HG03521 (cell line): ENCODE results near the gene SNX32.

Experiments
- ATAC-seq: cut with Tn5 transposase; IDR thresholded peaks from one replicate; pipeline ENCODE4 v1.9.1; 2021; ENCODE audit warnings: mild to moderate bottlenecking, moderate library complexity; ENCODE audit not compliant: unreplicated experiment

Gene SNX32

GRCh38 chr11:65796726-65797601 lies 36.8 kb upstream of the SNX32 start:
- ATAC-seq, result no peak

DNA sequence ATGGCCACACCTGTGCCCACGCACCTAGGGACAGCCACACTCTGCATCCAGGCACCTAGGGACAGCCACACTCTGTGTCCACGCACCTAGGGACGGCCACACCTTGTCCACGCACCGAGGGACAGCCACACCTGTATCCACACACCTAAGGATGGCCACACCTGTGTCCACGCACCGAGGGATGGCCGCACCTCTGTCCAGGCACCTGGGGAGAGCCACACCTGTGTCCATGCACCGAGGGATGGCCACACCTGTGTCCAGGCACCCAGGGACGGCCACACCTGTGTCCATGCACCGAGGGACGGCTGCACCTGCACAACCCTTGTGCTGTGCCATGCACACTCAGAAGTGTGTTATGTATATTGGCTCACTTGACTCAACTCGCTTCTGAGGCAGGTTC lies 36.1 kb upstream of the SNX32 start:
- ATAC-seq, result no peak

GRCh38 chr11:65798882-65799281 lies 34.9 kb upstream of the SNX32 start:
- ATAC-seq, result no peak

DNA sequence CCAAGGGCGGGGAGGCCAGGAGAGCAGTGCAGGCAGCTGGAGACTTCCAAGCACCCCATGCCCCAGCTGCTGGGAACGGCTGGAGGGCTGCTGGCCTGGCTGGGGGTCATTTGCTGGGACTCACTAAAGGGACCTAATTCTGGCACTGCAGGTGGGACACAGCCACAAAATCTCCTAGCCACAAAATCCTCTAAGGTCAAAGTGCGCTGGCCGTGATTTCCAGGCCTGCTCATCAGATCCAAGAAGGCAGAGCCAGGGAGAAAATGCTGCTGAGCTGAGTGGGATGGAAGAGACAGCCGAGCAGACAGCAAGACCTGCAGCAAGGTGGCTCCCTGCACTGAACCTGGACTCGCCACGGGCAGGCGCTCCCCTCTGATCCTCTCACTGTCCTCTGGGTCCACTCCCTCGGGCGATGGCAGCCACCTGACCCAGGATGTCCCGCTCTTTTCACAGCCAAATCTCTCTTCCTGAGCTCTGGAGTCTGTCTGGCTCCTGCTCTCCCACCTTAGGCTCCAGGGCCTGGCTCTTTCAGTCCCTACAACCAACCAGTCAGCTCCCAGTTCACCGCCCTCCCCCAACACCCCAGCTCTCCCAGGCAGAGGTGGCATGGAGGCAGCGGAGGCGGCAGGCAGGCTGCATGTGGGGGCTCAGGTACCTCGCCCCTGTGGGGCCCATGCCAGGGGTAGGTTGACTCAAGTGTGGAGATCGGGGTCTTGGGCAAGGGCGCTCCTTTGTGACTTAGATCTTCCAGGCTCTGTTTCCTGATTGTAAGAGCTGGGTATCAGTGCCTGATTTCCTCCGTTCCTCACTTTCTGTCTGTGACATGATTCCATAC lies 32.4 kb upstream of the SNX32 start:
- no peak for ATAC-seq

DNA sequence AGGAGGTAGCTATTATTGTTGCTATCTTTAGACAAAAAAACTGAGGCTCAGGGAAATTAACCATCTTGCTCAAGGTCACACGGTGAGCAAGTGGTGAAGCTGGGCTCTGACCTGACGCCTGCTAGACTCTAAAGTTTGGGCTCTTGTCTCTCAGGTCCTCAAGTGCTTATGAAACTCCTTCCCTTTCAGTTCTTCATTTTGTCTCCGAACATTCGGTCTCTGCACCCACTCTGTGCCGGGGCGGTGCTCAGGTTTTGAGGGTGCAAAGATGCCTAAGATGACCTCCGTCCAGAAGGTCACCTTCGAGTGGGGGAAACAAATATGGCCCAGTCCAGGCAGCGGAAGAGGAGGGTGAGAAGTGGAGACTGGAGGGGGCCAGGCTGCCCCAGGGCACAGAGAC lies 30.9 kb upstream of the SNX32 start:
- ATAC-seq, result peak; percentile 78

- no peak for ATAC-seq
Measured at GRCh38 chr11:65803797-65804492, 29.8 kb upstream of the SNX32 start.

DNA sequence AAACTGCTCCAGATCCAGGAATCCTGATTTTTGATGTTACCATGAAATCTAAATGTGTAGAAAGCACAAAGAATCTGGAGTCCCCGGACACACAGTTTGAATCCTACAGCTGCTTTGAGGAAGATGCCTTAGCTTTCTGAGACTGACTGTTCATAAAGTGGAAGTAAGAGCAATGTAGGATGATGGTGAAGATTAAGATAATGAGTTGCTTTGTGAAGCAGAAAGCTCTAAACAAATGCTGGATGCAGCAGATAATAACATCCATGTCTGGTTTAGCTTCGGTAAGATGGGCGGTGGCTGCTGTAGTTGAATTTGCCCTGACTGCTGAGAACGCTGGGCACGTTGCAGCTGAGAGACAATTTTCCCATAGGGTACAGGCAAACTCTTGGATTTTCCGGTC lies 26.8 kb upstream of the SNX32 start:
- ATAC-seq, result no peak

DNA sequence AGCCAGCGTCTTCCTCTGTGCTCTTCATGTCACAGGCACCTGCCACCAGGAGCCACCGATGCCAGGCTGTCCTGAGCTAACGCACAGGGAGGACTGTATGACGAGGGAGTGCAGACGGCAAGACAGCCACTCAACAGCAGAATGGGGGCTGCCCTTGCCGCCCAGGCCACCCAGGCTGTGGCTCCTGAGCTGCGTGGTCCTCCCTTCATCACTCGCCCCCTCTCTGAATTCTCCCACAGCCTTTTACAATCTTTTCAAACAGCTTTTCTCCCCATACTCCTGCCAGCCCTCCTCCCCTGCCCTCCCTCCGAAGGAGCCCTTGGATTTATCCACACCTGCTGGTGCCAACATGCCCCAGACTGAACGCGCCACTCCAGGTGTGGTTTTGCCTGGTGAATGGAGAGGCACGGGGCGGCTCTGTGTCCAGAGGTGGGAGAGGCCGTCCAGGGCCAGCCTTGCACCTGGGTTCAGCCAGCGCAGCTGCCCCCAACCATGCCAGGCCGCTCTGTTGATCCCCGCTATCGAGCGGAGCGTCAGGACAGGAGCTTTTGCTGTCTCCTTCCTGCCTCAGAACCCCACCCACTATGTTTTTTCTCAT lies 24.9 kb upstream of the SNX32 start:
- ATAC-seq, result no peak

DNA sequence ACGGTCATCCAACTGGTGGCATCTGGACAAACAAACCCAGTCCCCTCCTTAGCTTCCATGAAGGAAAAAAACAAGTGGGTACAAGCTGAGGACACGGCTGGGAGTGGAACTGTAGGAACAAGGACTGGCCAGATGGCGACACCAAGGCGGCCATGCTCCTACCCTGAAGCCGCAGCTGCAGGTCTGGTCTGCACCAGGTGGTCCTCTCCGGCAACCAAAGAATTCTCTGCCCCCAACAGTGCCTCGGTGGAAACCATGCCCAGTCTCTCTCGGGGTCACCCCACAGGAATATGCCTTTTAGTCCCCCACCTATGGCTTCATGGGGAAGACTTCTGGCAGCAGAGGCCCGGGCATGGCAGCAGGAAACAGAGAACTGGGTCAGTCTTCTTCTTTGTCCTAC lies 24.3 kb upstream of the SNX32 start:
- no peak for ATAC-seq

DNA sequence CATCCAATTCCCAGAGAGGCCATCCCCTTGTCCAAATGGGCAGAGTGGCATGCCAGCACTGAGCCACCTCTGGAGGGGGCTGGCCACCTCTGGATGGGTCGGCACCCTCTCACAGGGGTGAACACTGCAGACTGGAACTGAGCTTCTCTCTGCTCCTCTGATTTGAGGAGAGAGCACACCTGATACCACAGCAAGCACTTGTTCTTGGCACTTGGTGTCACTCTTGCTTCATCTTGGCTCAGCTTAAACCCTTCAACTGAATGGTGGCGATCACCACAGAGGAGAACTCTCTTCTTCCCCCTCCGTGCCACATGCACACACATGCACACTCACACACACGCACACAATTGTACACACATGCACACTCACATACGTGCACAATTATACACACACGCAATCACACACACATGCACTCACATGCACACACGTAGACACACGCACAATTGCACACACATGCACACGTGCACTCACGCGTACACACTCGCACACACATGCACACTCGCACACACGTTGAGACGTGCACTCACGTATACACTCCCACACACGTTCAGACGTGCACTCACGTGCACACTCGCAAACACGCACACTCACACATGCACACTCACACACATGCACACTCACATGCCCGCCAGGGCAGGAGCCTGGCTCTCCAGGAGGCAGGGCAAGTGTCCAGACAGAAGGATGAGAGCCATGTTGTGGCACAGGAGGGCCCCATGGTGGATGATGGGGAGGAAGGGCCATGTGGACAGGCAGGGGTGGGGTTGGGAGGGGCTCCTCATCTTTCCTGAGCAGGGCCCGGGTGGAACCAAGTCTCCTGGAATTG lies 23.5 kb upstream of the SNX32 start:
- ATAC-seq, result no peak

DNA sequence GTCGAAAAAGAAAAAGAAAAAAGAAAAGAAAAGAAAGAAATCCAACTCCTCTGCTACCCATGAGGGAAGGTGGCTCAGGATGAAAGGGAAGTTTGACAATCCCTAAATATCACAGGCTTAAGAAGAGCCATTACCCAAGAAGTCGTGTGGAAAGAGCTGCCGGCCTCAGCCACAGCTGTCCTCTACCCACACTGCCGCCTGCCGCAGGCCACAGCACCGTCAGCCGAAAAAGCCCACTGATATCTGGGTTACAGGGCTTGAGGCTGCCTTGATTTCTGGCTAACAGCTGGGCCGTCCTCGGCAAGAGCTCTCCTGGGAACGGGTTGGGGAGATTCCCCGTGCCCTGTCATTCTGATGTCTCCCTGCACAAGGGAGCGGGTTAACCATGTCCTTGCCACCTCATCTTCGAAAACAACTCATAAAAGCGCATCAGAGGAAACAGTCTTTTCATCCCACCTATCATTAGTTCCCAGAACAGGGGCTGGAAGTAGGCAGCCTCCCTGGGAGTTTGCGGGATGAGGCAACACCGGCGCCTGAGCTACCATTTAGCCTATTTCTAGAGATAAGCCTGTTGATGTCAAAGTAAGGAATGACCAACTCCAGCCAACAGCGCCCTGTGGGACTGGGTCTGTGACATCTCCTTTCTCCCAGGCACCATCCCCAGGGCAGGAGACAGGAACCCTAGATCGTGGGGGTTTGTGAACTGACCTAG lies 21.8 kb upstream of the SNX32 start:
- ATAC-seq, result no peak

- no peak for ATAC-seq
Measured at GRCh38 chr11:65814131-65814985, 19.4 kb upstream of the SNX32 start.

GRCh38 chr11:65814986-65815565 lies 18.7 kb upstream of the SNX32 start:
- ATAC-seq, result no peak

GRCh38 chr11:65816696-65817095 lies 17.1 kb upstream of the SNX32 start:
- no peak for ATAC-seq

GRCh38 chr11:65817312-65817834 lies 16.4 kb upstream of the SNX32 start:
- ATAC-seq, result no peak

- peak; percentile 96 for ATAC-seq
Measured at GRCh38 chr11:65817835-65818680, 15.7 kb upstream of the SNX32 start.

GRCh38 chr11:65821107-65821506 lies 12.7 kb upstream of the SNX32 start:
- no peak for ATAC-seq
